GM19455 (cell line): ENCODE measurements around the gene VAV3.
"Not testable (repeated sequence)": the region's sequence is repeated elsewhere in the genome, so short reads cannot be mapped to it uniquely, and the experiment has no call there.

Experiments used
- ATAC-seq: cut with Tn5 transposase; IDR thresholded peaks from one replicate; pipeline ENCODE4 v1.9.1; 2021; ENCODE audit not compliant: unreplicated experiment

VAV3 gene

GRCh38 chr1:107895403-107896191 lies 69.4 kb downstream of the VAV3 start:
- ATAC-seq = no peak

- ATAC-seq = no peak
Observed at GRCh38 chr1:107894605-107895004, 70.4 kb downstream of the VAV3 start.

- ATAC-seq = not testable (repeated sequence)
Observed at GRCh38 chr1:107893350-107893749, 71.6 kb downstream of the VAV3 start.

- no peak for ATAC-seq
Observed at GRCh38 chr1:107889524-107889923, 75.5 kb downstream of the VAV3 start.

- no peak for ATAC-seq
Observed at GRCh38 chr1:107883562-107883961, 81.4 kb downstream of the VAV3 start.

- ATAC-seq = no peak
Observed at GRCh38 chr1:107879927-107880326, 85.1 kb downstream of the VAV3 start.

- no peak for ATAC-seq
Observed at GRCh38 chr1:107879346-107879745, 85.6 kb downstream of the VAV3 start.

GRCh38 chr1:107877745-107878144 lies 87.2 kb downstream of the VAV3 start:
- ATAC-seq = no peak

- no peak for ATAC-seq
Observed at GRCh38 chr1:107877092-107877491, 87.9 kb downstream of the VAV3 start.

GRCh38 chr1:107875689-107876088 lies 89.3 kb downstream of the VAV3 start:
- ATAC-seq = no peak

GRCh38 chr1:107874221-107874620 lies 90.8 kb downstream of the VAV3 start:
- ATAC-seq = no peak

- ATAC-seq = no peak
Observed at GRCh38 chr1:107871687-107872395, 93.1 kb downstream of the VAV3 start.

- no peak for ATAC-seq
Observed at GRCh38 chr1:107871259-107871658, 93.7 kb downstream of the VAV3 start.

- ATAC-seq = no peak
Observed at GRCh38 chr1:107870696-107871095, 94.3 kb downstream of the VAV3 start.

GRCh38 chr1:107867897-107868296 lies 97.1 kb downstream of the VAV3 start:
- no peak for ATAC-seq

- ATAC-seq = no peak
Observed at GRCh38 chr1:107867422-107867821, 97.6 kb downstream of the VAV3 start.

GRCh38 chr1:107866870-107867269 lies 98.1 kb downstream of the VAV3 start:
- no peak for ATAC-seq

- no peak for ATAC-seq
Observed at GRCh38 chr1:107865627-107866026, 99.4 kb downstream of the VAV3 start.

GRCh38 chr1:107863342-107863741 lies 101.6 kb downstream of the VAV3 start:
- no peak for ATAC-seq

GRCh38 chr1:107862064-107862463 lies 102.9 kb downstream of the VAV3 start:
- no peak for ATAC-seq

GRCh38 chr1:107858323-107858722 lies 106.7 kb downstream of the VAV3 start:
- ATAC-seq = no peak

GRCh38 chr1:107851418-107851817 lies 113.6 kb downstream of the VAV3 start:
- ATAC-seq = no peak
